Endodermal cell (in vitro differentiated cells): ENCODE results near the gene FGD3. TPM values are rescaled to one million over a fixed set of nuclear protein-coding genes. Genes with fewer than 3 reads are reported as not detected.

Experiments
- DNase-seq: peaks from one replicate; pipeline ENCODE4 v3.0.0-alpha.2; 2017
- H3K27ac ChIP-seq: 2 replicates; pipeline ENCODE4 v1.5.1; 2013; ENCODE audit warnings: mild to moderate bottlenecking, low read depth, low read length, moderate library complexity
- H3K27me3 ChIP-seq: 2 replicates; pipeline ENCODE4 v1.6.1; 2013; ENCODE audit warnings: mild to moderate bottlenecking, low read length, moderate library complexity; ENCODE audit not compliant: insufficient read depth, control insufficient read depth, poor library complexity, severe bottlenecking
- H3K36me3 ChIP-seq: 2 replicates; pipeline ENCODE4 v1.7.0; 2013; ENCODE audit warnings: mild to moderate bottlenecking, low read length, moderate library complexity; ENCODE audit not compliant: control insufficient read depth, insufficient read depth
- H3K4me1 ChIP-seq: one replicate; pipeline ENCODE4 v1.7.0; 2013; ENCODE audit warnings: low read length; ENCODE audit not compliant: control insufficient read depth, insufficient read depth
- H3K4me3 ChIP-seq: 2 replicates; pipeline ENCODE4 v1.5.1; 2013; ENCODE audit warnings: mild to moderate bottlenecking, low read length, moderate library complexity
- H3K9ac ChIP-seq: 2 replicates; pipeline ENCODE4 v1.6.1; 2013; ENCODE audit warnings: mild to moderate bottlenecking, low read length, moderate library complexity; ENCODE audit not compliant: poor library complexity, severe bottlenecking; ENCODE audit errors: extremely low read depth
- H3K9me3 ChIP-seq: 2 replicates; pipeline ENCODE4 v1.6.1; 2013; ENCODE audit warnings: mild to moderate bottlenecking, low read length, moderate library complexity; ENCODE audit not compliant: control insufficient read depth
- H3K27ac Mint-ChIP-seq: 2 replicates; pipeline ENCODE4 v1.8.0; 2020; ENCODE audit warnings: mixed read lengths
- H3K27me3 Mint-ChIP-seq: 2 replicates; pipeline ENCODE4 v1.8.0; 2021; ENCODE audit warnings: mild to moderate bottlenecking, mixed read lengths; ENCODE audit not compliant: insufficient read depth
- H3K36me3 Mint-ChIP-seq: 2 replicates; pipeline ENCODE4 v1.8.0; 2020; ENCODE audit warnings: low read depth, mixed read lengths
- H3K4me1 Mint-ChIP-seq: 2 replicates; pipeline ENCODE4 v1.8.0; 2020; ENCODE audit warnings: mixed read lengths
- H3K4me3 Mint-ChIP-seq: 2 replicates; pipeline ENCODE4 v1.8.0; 2020; ENCODE audit warnings: mild to moderate bottlenecking, moderate library complexity, mixed read lengths
- H3K9me3 Mint-ChIP-seq: 2 replicates; pipeline ENCODE4 v1.8.0; 2020; ENCODE audit warnings: mild to moderate bottlenecking, mixed read lengths
- WGBS, 2 experiments: methylation state at CpG; one replicate each; pipeline versions ENCODE4 v1.1.5 to v1.1.7; 2013; ENCODE audit warnings: missing lambda C conversion rate in 2 of 2, mixed read lengths in 1 of 2; ENCODE audit not compliant: insufficient coverage in 1 of 2, insufficient read length in 1 of 2; 5-methylcytosine and 5-hydroxymethylcytosine counted together
- total RNA-seq, 2 donors: library from RNA; stranded (reverse); fragmentation: NEBNext Ultra II Directional in 1 of 2; extraction: Animal tissue kit (Norgen Biotek cat#: 25700) in 1 of 2; gene quantifications; 2 replicates in 1 of 2; 3 replicates in 1 of 2; pipeline ENCODE4 v1.2.1, GENCODE V29; 2021
- TF ChIP-seq, protein P1 (sequence below): fragments of 200-600 bp; sonication (generic); conservative IDR thresholded peaks from 2 replicates; pipeline ENCODE4 v1.5.0; 2021; ENCODE audit warnings: antibody characterized with exemption, mild to moderate bottlenecking

FGD3 gene
- total RNA-seq, 2 donors from 2014 or later: 1.4 to 1.9 TPM

DNA sequence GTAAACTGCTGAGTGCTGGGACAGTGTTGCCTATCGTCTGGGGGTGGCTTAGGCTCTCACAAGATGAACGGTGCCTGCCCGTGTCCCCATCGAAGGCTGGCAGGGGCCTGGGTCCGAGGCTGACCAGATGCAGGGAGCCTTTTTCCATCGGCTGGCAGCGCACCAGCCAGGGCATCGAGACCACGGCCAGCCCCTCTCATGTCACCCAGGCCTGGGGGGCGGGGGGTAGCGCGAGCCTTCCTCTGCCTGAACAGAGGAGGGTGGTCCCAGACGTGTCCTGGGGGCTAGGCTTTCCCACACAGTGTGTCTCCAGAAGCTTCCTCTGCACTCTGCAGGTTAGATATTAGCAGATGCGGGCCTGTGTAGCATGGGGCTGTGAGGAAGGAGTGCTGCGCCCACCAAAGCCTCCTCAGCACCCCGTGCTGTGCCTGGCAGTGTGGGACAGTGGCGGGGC is 17.3 kb downstream of the FGD3 start:
- TF ChIP-seq, protein P1, sequence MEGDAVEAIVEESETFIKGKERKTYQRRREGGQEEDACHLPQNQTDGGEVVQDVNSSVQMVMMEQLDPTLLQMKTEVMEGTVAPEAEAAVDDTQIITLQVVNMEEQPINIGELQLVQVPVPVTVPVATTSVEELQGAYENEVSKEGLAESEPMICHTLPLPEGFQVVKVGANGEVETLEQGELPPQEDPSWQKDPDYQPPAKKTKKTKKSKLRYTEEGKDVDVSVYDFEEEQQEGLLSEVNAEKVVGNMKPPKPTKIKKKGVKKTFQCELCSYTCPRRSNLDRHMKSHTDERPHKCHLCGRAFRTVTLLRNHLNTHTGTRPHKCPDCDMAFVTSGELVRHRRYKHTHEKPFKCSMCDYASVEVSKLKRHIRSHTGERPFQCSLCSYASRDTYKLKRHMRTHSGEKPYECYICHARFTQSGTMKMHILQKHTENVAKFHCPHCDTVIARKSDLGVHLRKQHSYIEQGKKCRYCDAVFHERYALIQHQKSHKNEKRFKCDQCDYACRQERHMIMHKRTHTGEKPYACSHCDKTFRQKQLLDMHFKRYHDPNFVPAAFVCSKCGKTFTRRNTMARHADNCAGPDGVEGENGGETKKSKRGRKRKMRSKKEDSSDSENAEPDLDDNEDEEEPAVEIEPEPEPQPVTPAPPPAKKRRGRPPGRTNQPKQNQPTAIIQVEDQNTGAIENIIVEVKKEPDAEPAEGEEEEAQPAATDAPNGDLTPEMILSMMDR: no peak

GRCh38 chr9:92965061-92965758 is 17.9 kb downstream of the FGD3 start:
- H3K4me3 ChIP-seq: no peak overlapping the region
- no peak overlapping the region for H3K9ac ChIP-seq
- no peaks in the 10 kb centered on the region for H3K27me3 ChIP-seq
- Mint-ChIP-seq H3K27ac (no peak overlapping the region), H3K27me3 (no peaks in the 10 kb centered on the region), H3K4me1 (peaks cover 12% of the 10 kb centered on the region), H3K9me3 (peaks cover 8% of the 10 kb centered on the region), H3K36me3 (no peaks in the 10 kb centered on the region), H3K4me3 (no peak overlapping the region)
- no peaks in the 10 kb centered on the region for H3K4me1 ChIP-seq
- no peak overlapping the region for H3K27ac ChIP-seq
- TF ChIP-seq, protein P1: no peak
- peak; percentile 32 for DNase-seq
- 84 to 88% methylated on average over 16 to 19 of the region's 19 CpGs for WGBS, 2 experiments
- H3K9me3 ChIP-seq: no peaks in the 10 kb centered on the region
- no peaks in the 10 kb centered on the region for H3K36me3 ChIP-seq

More for the DNA sequence above, 17.3 kb downstream of the FGD3 start:
- no peaks in the 10 kb centered on the region for H3K36me3 ChIP-seq
- DNase-seq: peak; percentile 41
- H3K36me3 Mint-ChIP-seq: no peaks in the 10 kb centered on the region
- H3K27ac ChIP-seq: no peak overlapping the region
- H3K4me1 ChIP-seq: no peaks in the 10 kb centered on the region
- no peaks in the 10 kb centered on the region for H3K9me3 ChIP-seq
- no peak overlapping the region for H3K4me3 ChIP-seq
- H3K4me3 Mint-ChIP-seq: no peak overlapping the region
- H3K27ac Mint-ChIP-seq: no peak overlapping the region
- WGBS, 2 experiments: 84 to 87% methylated on average over 15 to 17 of the region's 17 CpGs
- no peaks in the 10 kb centered on the region for H3K27me3 Mint-ChIP-seq
- no peaks in the 10 kb centered on the region for H3K27me3 ChIP-seq
- H3K4me1 Mint-ChIP-seq: peaks cover 10% of the 10 kb centered on the region
- no peak overlapping the region for H3K9ac ChIP-seq
- peaks cover 8% of the 10 kb centered on the region for H3K9me3 Mint-ChIP-seq

- Mint-ChIP-seq H3K9me3 (peaks cover 8% of the 10 kb centered on the region), H3K4me1 (peaks cover 14% of the 10 kb centered on the region), H3K27me3 (no peaks in the 10 kb centered on the region), H3K27ac (no peak overlapping the region), H3K36me3 (no peaks in the 10 kb centered on the region), H3K4me3 (no peak overlapping the region)
- no peaks in the 10 kb centered on the region for H3K27me3 ChIP-seq
- no peak overlapping the region for H3K27ac ChIP-seq
- 88 to 90% methylated on average over 14 to 17 of the region's 17 CpGs for WGBS, 2 experiments
- no peaks in the 10 kb centered on the region for H3K4me1 ChIP-seq
- no peak overlapping the region for H3K4me3 ChIP-seq
- H3K9me3 ChIP-seq: no peaks in the 10 kb centered on the region
- H3K36me3 ChIP-seq: no peaks in the 10 kb centered on the region
- DNase-seq: no peak
- TF ChIP-seq, protein P1: no peak
- H3K9ac ChIP-seq: no peak overlapping the region
Observed at GRCh38 chr9:92965759-92966517, 18.6 kb downstream of the FGD3 start.
